NCI-H187 treated with DMSO at 0.1 percent for 48 hours (cell line): ENCODE measurements around the gene FUBP3.

ENCODE experiments used
- DNase-seq: peaks from one replicate; lab custom pipeline; 2025; lab: John Stamatoyannopoulos, UW

Gene FUBP3

GRCh38 chr9:130634191-130634768 is 54.9 kb downstream of the FUBP3 start:
- no peak for DNase-seq

- DNase-seq, result no peak
Measured at GRCh38 chr9:130634801-130635200, 55.4 kb downstream of the FUBP3 start.

GRCh38 chr9:130635306-130635705 is 55.9 kb downstream of the FUBP3 start:
- no peak for DNase-seq

- DNase-seq, result no peak
Measured at GRCh38 chr9:130635721-130636647, 56.6 kb downstream of the FUBP3 start.

- DNase-seq, result no peak
Measured at GRCh38 chr9:130636648-130637020, 57.3 kb downstream of the FUBP3 start.

- DNase-seq, result no peak
Measured at GRCh38 chr9:130638284-130639123, 59.1 kb downstream of the FUBP3 start.

- peak; percentile 40 for DNase-seq
Measured at GRCh38 chr9:130639124-130639765, 59.9 kb downstream of the FUBP3 start.

GRCh38 chr9:130639866-130640555 is 60.6 kb downstream of the FUBP3 start:
- no peak for DNase-seq

GRCh38 chr9:130640681-130641080 is 61.3 kb downstream of the FUBP3 start:
- no peak for DNase-seq

- no peak for DNase-seq
Measured at GRCh38 chr9:130642926-130643325, 63.5 kb downstream of the FUBP3 start.

- no peak for DNase-seq
Measured at GRCh38 chr9:130651221-130651620, 71.8 kb downstream of the FUBP3 start.

GRCh38 chr9:130651752-130652151 is 72.4 kb downstream of the FUBP3 start:
- no peak for DNase-seq

GRCh38 chr9:130654879-130655278 is 75.5 kb downstream of the FUBP3 start:
- no peak for DNase-seq

GRCh38 chr9:130658893-130659698 is 79.7 kb downstream of the FUBP3 start:
- no peak for DNase-seq

- no peak for DNase-seq
Measured at GRCh38 chr9:130659699-130660248, 80.4 kb downstream of the FUBP3 start.

- DNase-seq, result no peak
Measured at GRCh38 chr9:130660326-130660682, 80.9 kb downstream of the FUBP3 start.

GRCh38 chr9:130660683-130661450 is 81.5 kb downstream of the FUBP3 start:
- DNase-seq, result no peak

- DNase-seq, result no peak
Measured at GRCh38 chr9:130661451-130662098, 82.2 kb downstream of the FUBP3 start.
